ENCODE measurements around the gene RITA1. TPM values are rescaled to one million over a fixed set of nuclear protein-coding genes. Genes with fewer than 3 reads are reported as not detected.

The RITA1 gene
- total and polyA plus RNA-seq, 2 experiments from 2014 or later = 20.0 to 40.4 TPM

DNA sequence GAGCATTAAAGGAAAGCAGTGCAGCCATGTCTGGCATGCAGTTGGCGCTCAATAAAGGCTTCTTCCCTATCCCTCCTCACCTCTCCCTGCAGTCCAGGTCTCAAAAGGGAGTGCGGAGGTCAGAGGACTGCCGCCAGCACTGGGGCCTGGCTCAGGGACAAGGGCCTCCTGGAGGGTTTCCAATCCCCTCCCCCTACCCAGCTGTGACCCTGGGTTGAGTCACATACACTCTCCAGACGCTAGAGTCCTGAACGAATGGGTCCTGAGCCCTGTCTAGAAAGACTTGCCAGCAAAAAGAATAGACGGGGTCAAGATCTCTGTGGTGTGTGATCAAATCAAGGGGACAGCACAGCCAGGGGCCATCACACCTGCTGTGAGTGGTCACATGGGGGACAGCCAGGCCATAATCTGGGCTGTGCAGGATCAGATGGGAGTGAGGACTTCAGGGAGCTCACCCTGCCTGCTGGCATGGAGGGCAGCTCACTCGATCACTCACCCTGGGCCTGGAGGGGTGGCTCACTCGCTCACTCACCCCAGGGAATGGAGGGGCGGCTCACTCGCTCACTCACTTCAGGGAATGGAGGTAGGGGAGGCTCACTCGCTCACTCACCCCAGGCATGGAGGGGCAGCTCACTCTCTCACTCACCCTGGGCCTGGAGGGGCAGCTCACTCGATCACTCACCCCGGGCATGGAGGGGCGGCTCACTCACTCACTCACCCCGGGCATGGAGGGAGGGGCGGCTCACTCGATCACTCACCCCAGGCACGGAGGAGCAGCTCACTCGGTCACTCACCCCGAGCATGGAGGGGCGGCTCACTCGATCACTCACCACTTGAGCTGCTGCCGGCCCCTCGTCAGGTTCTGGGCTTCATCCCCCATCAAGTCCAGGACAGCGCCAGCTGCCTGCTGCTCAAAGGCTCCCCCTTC is 23.2 kb upstream of the RITA1 start (continued):
- TF ChIP-seq, protein P1, sequence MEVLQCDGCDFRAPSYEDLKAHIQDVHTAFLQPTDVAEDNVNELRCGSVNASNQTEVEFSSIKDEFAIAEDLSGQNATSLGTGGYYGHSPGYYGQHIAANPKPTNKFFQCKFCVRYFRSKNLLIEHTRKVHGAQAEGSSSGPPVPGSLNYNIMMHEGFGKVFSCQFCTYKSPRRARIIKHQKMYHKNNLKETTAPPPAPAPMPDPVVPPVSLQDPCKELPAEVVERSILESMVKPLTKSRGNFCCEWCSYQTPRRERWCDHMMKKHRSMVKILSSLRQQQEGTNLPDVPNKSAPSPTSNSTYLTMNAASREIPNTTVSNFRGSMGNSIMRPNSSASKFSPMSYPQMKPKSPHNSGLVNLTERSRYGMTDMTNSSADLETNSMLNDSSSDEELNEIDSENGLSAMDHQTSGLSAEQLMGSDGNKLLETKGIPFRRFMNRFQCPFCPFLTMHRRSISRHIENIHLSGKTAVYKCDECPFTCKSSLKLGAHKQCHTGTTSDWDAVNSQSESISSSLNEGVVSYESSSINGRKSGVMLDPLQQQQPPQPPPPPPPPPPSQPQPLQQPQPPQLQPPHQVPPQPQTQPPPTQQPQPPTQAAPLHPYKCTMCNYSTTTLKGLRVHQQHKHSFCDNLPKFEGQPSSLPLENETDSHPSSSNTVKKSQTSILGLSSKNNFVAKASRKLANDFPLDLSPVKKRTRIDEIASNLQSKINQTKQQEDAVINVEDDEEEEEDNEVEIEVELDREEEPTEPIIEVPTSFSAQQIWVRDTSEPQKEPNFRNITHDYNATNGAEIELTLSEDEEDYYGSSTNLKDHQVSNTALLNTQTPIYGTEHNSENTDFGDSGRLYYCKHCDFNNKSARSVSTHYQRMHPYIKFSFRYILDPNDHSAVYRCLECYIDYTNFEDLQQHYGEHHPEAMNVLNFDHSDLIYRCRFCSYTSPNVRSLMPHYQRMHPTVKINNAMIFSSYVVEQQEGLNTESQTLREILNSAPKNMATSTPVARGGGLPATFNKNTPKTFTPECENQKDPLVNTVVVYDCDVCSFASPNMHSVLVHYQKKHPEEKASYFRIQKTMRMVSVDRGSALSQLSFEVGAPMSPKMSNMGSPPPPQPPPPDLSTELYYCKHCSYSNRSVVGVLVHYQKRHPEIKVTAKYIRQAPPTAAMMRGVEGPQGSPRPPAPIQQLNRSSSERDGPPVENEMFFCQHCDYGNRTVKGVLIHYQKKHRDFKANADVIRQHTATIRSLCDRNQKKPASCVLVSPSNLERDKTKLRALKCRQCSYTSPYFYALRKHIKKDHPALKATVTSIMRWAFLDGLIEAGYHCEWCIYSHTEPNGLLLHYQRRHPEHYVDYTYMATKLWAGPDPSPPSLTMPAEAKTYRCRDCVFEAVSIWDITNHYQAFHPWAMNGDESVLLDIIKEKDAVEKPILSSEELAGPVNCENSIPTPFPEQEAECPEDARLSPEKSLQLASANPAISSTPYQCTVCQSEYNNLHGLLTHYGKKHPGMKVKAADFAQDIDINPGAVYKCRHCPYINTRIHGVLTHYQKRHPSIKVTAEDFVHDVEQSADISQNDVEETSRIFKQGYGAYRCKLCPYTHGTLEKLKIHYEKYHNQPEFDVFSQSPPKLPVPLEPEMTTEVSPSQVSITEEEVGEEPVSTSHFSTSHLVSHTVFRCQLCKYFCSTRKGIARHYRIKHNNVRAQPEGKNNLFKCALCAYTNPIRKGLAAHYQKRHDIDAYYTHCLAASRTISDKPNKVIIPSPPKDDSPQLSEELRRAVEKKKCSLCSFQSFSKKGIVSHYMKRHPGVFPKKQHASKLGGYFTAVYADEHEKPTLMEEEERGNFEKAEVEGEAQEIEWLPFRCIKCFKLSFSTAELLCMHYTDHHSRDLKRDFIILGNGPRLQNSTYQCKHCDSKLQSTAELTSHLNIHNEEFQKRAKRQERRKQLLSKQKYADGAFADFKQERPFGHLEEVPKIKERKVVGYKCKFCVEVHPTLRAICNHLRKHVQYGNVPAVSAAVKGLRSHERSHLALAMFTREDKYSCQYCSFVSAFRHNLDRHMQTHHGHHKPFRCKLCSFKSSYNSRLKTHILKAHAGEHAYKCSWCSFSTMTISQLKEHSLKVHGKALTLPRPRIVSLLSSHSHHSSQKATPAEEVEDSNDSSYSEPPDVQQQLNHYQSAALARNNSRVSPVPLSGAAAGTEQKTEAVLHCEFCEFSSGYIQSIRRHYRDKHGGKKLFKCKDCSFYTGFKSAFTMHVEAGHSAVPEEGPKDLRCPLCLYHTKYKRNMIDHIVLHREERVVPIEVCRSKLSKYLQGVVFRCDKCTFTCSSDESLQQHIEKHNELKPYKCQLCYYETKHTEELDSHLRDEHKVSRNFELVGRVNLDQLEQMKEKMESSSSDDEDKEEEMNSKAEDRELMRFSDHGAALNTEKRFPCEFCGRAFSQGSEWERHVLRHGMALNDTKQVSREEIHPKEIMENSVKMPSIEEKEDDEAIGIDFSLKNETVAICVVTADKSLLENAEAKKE (CRISPR knock-in tag; IDR thresholded peaks at IDR 0.05) = no peak
- no peak for TF ChIP-seq POLR2AphosphoS5 (IDR thresholded peaks at IDR 0.05; ENCODE audit: low read depth)
- TF ChIP-seq, protein P2, sequence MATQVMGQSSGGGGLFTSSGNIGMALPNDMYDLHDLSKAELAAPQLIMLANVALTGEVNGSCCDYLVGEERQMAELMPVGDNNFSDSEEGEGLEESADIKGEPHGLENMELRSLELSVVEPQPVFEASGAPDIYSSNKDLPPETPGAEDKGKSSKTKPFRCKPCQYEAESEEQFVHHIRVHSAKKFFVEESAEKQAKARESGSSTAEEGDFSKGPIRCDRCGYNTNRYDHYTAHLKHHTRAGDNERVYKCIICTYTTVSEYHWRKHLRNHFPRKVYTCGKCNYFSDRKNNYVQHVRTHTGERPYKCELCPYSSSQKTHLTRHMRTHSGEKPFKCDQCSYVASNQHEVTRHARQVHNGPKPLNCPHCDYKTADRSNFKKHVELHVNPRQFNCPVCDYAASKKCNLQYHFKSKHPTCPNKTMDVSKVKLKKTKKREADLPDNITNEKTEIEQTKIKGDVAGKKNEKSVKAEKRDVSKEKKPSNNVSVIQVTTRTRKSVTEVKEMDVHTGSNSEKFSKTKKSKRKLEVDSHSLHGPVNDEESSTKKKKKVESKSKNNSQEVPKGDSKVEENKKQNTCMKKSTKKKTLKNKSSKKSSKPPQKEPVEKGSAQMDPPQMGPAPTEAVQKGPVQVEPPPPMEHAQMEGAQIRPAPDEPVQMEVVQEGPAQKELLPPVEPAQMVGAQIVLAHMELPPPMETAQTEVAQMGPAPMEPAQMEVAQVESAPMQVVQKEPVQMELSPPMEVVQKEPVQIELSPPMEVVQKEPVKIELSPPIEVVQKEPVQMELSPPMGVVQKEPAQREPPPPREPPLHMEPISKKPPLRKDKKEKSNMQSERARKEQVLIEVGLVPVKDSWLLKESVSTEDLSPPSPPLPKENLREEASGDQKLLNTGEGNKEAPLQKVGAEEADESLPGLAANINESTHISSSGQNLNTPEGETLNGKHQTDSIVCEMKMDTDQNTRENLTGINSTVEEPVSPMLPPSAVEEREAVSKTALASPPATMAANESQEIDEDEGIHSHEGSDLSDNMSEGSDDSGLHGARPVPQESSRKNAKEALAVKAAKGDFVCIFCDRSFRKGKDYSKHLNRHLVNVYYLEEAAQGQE (IDR thresholded peaks at IDR 0.05; ENCODE audit: unreplicated experiment) = no peak

DNA sequence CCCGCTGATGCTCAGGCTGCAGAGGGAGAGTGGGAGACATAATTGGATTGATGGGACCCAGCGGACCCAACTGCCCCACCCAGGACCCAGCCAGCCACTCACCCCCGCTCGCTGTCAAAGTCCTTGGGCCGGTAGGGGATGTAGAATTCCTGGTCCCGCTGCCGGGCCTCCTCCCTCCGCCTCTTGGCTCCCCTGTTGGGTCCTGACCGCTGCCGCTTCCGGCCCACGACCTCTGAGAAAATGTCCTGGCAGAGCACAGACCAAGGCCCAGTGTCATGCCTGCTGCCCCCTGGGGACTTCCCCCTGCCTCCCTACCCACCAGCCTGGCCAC is 22.5 kb upstream of the RITA1 start:
- Histone ChIP-seq H3F3A (replicated peaks; ENCODE audit: low read depth) (peaks cover 11% of the 10 kb centered on the region; the same call in 1 of the 2 replicates), H3K4me2 (no peak overlapping the region), H3K36me3 (ENCODE audit: insufficient read depth) (peaks cover 6% of the 10 kb centered on the region; the same call in 1 of the 2 replicates), H2AFZ (no peak overlapping the region), H3K9me2 (ENCODE audit: insufficient read depth) (no peaks in the 10 kb centered on the region), H3K4me1 (ENCODE audit: insufficient read depth) (peaks cover 9% of the 10 kb centered on the region; the same call in 1 of the 2 replicates), H4K20me1 (replicated peaks; ENCODE audit: insufficient read depth) (peaks cover 14% of the 10 kb centered on the region; the same call in 1 of the 2 replicates), H3K27ac (ENCODE audit: low read depth) (no peak overlapping the region), H3K27me3 (ENCODE audit: insufficient read depth) (no peaks in the 10 kb centered on the region), H3K4me3 (no peak overlapping the region), H3K79me2 (replicated peaks; ENCODE audit: insufficient read depth) (no peaks in the 10 kb centered on the region)
- H3K9me3 Mint-ChIP-seq = peaks cover 3% of the 10 kb centered on the region; the same call in 1 of the 3 replicates
- no peak overlapping the region for H3K4me3 Mint-ChIP-seq
- ATAC-seq = no peak
- H3K27me3 Mint-ChIP-seq (ENCODE audit: insufficient read depth, low read depth, poor library complexity) = peaks cover 22% of the 10 kb centered on the region
- peaks cover 69% of the 10 kb centered on the region for H3K36me3 Mint-ChIP-seq (ENCODE audit: low read depth)
- no peak overlapping the region for H3K27ac Mint-ChIP-seq
- no peak for DNase-seq (ENCODE audit: low spot score)
- peaks cover 25% of the 10 kb centered on the region for H3K4me1 Mint-ChIP-seq
- TF ChIP-seq, protein P2 (IDR thresholded peaks at IDR 0.05; ENCODE audit: unreplicated experiment) = no peak
- TF ChIP-seq ZNF114 (CRISPR knock-in tag; IDR thresholded peaks at IDR 0.05) = no peak
